ENCODE results near the gene PRR5.

Gene PRR5

GRCh38 chr22:44759430-44760310, 57.7 kb downstream of the PRR5 start:
- no peak for DNase-seq

GRCh38 chr22:44760476-44760875, 58.5 kb downstream of the PRR5 start:
- DNase-seq = no peak

- DNase-seq = no peak
Observed at GRCh38 chr22:44761025-44761424, 59.0 kb downstream of the PRR5 start.

GRCh38 chr22:44764373-44764772, 62.4 kb downstream of the PRR5 start:
- DNase-seq = no peak

- DNase-seq = no peak
Observed at GRCh38 chr22:44764974-44765373, 63.0 kb downstream of the PRR5 start.

- no peak for DNase-seq
Observed at GRCh38 chr22:44765571-44766285, 63.7 kb downstream of the PRR5 start.

GRCh38 chr22:44773082-44773481, 71.1 kb downstream of the PRR5 start:
- no peak for DNase-seq

GRCh38 chr22:44775862-44776261, 73.9 kb downstream of the PRR5 start:
- no peak for DNase-seq

GRCh38 chr22:44776605-44777363, 74.8 kb downstream of the PRR5 start:
- DNase-seq = no peak

- no peak for DNase-seq
Observed at GRCh38 chr22:44777364-44777755, 75.4 kb downstream of the PRR5 start.

- DNase-seq = no peak
Observed at GRCh38 chr22:44780876-44781449, 79.0 kb downstream of the PRR5 start.

- DNase-seq = no peak
Observed at GRCh38 chr22:44782363-44782963, 80.5 kb downstream of the PRR5 start.

GRCh38 chr22:44783091-44783490, 81.1 kb downstream of the PRR5 start:
- DNase-seq = no peak

- no peak for DNase-seq
Observed at GRCh38 chr22:44783581-44783980, 81.6 kb downstream of the PRR5 start.

GRCh38 chr22:44786136-44786535, 84.1 kb downstream of the PRR5 start:
- no peak for DNase-seq

GRCh38 chr22:44786610-44787009, 84.6 kb downstream of the PRR5 start:
- DNase-seq = no peak
